Lung (tissue), 12 donors: ENCODE results near the gene EEF1B2. TPM values are rescaled to one million over a fixed set of nuclear protein-coding genes. Genes with fewer than 3 reads are reported as not detected.

Source experiments
- ATAC-seq: fragments of 200-7000 bp; cut with Tn5 transposase; one replicate; pipeline ENCODE4 v1.9.1; 2020; ENCODE audit warnings: moderate number of reproducible peaks; ENCODE audit not compliant: insufficient read depth, low FRiP score
- DNase-seq, 3 donors: peaks; one replicate each; pipeline ENCODE4 v3.0.0-alpha.2; 2013 to 2017
- H3K27ac ChIP-seq, 2 donors: one replicate each; pipeline ENCODE4 v1.5.1; 2013; ENCODE audit warnings: mild to moderate bottlenecking in 2 of 2, moderate library complexity in 2 of 2, control low read depth in 1 of 2, inconsistent platforms in 1 of 2, low read depth in 1 of 2, low read length in 1 of 2
- H3K27me3 ChIP-seq, 3 donors: one replicate each; pipeline ENCODE4 v1.5.1; 2013; ENCODE audit warnings: low read length in 2 of 3; ENCODE audit not compliant: control insufficient read depth in 3 of 3, insufficient read depth in 3 of 3
- H3K36me3 ChIP-seq, 4 donors: one replicate each; pipeline ENCODE4 v1.5.1; 2013; ENCODE audit warnings: low read length in 4 of 4, mild to moderate bottlenecking in 1 of 4, moderate library complexity in 1 of 4; ENCODE audit not compliant: control insufficient read depth in 4 of 4, insufficient read depth in 4 of 4
- H3K4me1 ChIP-seq, 5 donors: one replicate each; pipeline ENCODE4 v1.5.1; 2013; ENCODE audit warnings: low read length in 5 of 5, mild to moderate bottlenecking in 2 of 5, moderate library complexity in 1 of 5; ENCODE audit not compliant: control insufficient read depth in 5 of 5, insufficient read depth in 5 of 5
- H3K4me3 ChIP-seq: one replicate; pipeline ENCODE4 v1.5.1; 2013; ENCODE audit warnings: mild to moderate bottlenecking, control low read depth, moderate library complexity
- H3K9ac ChIP-seq, 2 donors: one replicate each; pipeline ENCODE4 v1.5.1; 2013; ENCODE audit warnings: low read length in 2 of 2, control low read depth in 1 of 2; ENCODE audit not compliant: insufficient read depth in 1 of 2
- H3K9me3 ChIP-seq, 4 donors: one replicate each; pipeline ENCODE4 v1.5.1; 2013; ENCODE audit warnings: low read length in 3 of 4, mild to moderate bottlenecking in 1 of 4, moderate library complexity in 1 of 4; ENCODE audit not compliant: control insufficient read depth in 4 of 4, insufficient read depth in 3 of 4
- CTCF ChIP-seq: IDR thresholded peaks from 2 replicates; pipeline ENCODE4 v1.5.1; 2012; ENCODE audit warnings: mild to moderate bottlenecking; ENCODE audit errors: control extremely low read depth, extremely low read depth
- WGBS, 2 donors: extraction: QIAGEN DNeasy Blood & Tissue Kit; methylation state at CpG; one replicate each; pipeline ENCODE4 v1.1.7; 2013; 5-methylcytosine and 5-hydroxymethylcytosine counted together
- polyA plus RNA-seq, 2 donors: library from polyadenylated mRNA; stranded (reverse); fragments of 200-250 nt; gene quantifications; one replicate each; pipeline ENCODE4 v1.2.1, GENCODE V29; 2013
- total RNA-seq, 2 donors: library from RNA; depleted of rRNA in 1 of 2; stranded (reverse); fragments of >200 nt in 1 of 2; gene quantifications; one replicate each; pipeline ENCODE4 v1.2.1, GENCODE V29; 2014 to 2021
- donor health status: control.
- donor health status: control.
- donor health status: Bipolar disorder and iron deficiency.
- donor health status: healthy.
- donor health status: DM: yes; HTN: yes; CAD: no.

EEF1B2 gene
- total and polyA plus RNA-seq, 4 donors: 217 to 737 (median 524) TPM

- Histone ChIP-seq H3K9ac (no peak overlapping the region), H3K9me3 (no peaks in the 10 kb centered on the region), H3K27ac (no peak overlapping the region), H3K4me1 (no peaks in the 10 kb centered on the region), H3K27me3 (peaks cover 0 to 4% (median 0%) of the 10 kb centered on the region in 3 donors), H3K4me3 (no peak overlapping the region), H3K36me3 (no peaks in the 10 kb centered on the region)
- no peak for DNase-seq
- ATAC-seq: no peak
- no peak for TF ChIP-seq CTCF
- WGBS, 2 donors: 29 to 45% methylated on average over 2 of the region's 2 CpGs
Measured at GRCh38 chr2:206193671-206194357, 34.1 kb downstream of the EEF1B2 start.

- 55 to 82% methylated on average over 1 of the region's 1 CpG for WGBS, 2 donors
- no peak for DNase-seq
Measured at GRCh38 chr2:206198677-206199076, 39.0 kb downstream of the EEF1B2 start.

GRCh38 chr2:206201075-206201848, 41.6 kb downstream of the EEF1B2 start:
- Histone ChIP-seq H3K9ac (no peak overlapping the region), H3K36me3 (no peaks in the 10 kb centered on the region), H3K27ac (no peak overlapping the region), H3K9me3 (no peaks in the 10 kb centered on the region), H3K4me1 (no peaks in the 10 kb centered on the region), H3K27me3 (no peaks in the 10 kb centered on the region), H3K4me3 (no peak overlapping the region)
- DNase-seq: no peak
- 60 to 69% methylated on average over 5 of the region's 5 CpGs for WGBS, 2 donors
- no peak for TF ChIP-seq CTCF
- ATAC-seq: no peak

More at GRCh38 chr2:206198677-206199076, 39.0 kb downstream of the EEF1B2 start:
- ATAC-seq: no peak
- Histone ChIP-seq H3K9me3 (no peaks in the 10 kb centered on the region), H3K36me3 (no peaks in the 10 kb centered on the region), H3K27ac (no peak overlapping the region), H3K9ac (no peak overlapping the region), H3K4me1 (no peaks in the 10 kb centered on the region), H3K4me3 (no peak overlapping the region), H3K27me3 (no peaks in the 10 kb centered on the region)
- no peak for TF ChIP-seq CTCF
